Transverse colon (tissue), 4 donors: ENCODE results near the gene RASA4. TPM values are rescaled to one million over a fixed set of nuclear protein-coding genes. Genes with fewer than 3 reads are reported as not detected.
A peak's percentile ranks its signal among the peaks of the same experiment; 100 is the strongest.
"Not testable (repeated sequence)": the region's sequence is repeated elsewhere in the genome, so short reads cannot be mapped to it uniquely, and the experiment has no call there.

Source experiments
- DNase-seq: peaks from one replicate; pipeline ENCODE4 v3.0.0-alpha.2; 2019
- H3K27ac ChIP-seq, 4 donors: fragments of 200-600 bp; sonication (generic); 2 replicates each; pipeline ENCODE4 v1.5.1; 2016 to 2018; ENCODE audit warnings: inconsistent platforms in 4 of 4
- H3K27me3 ChIP-seq: fragments of 200-600 bp; sonication (generic); 2 replicates; pipeline ENCODE4 v1.5.1; 2017; ENCODE audit warnings: inconsistent platforms
- H3K36me3 ChIP-seq, 4 donors: fragments of 200-600 bp; sonication (generic); 2 replicates each; pipeline ENCODE4 v1.5.1; 2017 to 2019; ENCODE audit warnings: inconsistent platforms in 4 of 4
- H3K4me1 ChIP-seq, 4 donors: fragments of 200-600 bp; sonication (generic); 2 replicates each; pipeline ENCODE4 v1.5.1; 2017 to 2020; ENCODE audit warnings: inconsistent platforms in 4 of 4
- H3K4me3 ChIP-seq, 4 donors: fragments of 200-600 bp; sonication (generic); 1 replicate in 1 of 4; 2 replicates in 3 of 4; pipeline versions ENCODE4 v1.5.1 to v1.6.1; 2017 to 2019; ENCODE audit warnings: inconsistent platforms in 4 of 4
- H3K9me3 ChIP-seq, 2 donors: fragments of 200-600 bp; sonication (generic); 2 replicates each; pipeline ENCODE4 v1.5.1; 2017 to 2019; ENCODE audit warnings: inconsistent platforms in 2 of 2
- WGBS, 2 donors: methylation state at CpG; one replicate each; pipeline ENCODE4 v1.1.5; 2018; ENCODE audit warnings: low coverage in 1 of 2; 5-methylcytosine and 5-hydroxymethylcytosine counted together
- in situ Hi-C, 4 donors: fragments of 200-750 bp; cut with MboI; loops; one replicate each; pipeline versions ENCODE4 v1.15.0 to v1.15.1; 2017; ENCODE audit warnings: low sequenced_read_pairs in 3 of 4, low pct_ligation_motif_present in 1 of 4, low pct_unique_long_range_greater_than_20kb in 1 of 4
- intact Hi-C: fragments of 100-400 bp; cut with DNase I; formaldehyde crosslinking; loops from one replicate; pipeline ENCODE4 v1.15.1; 2023; ENCODE audit warnings: low total_unique reads
- total RNA-seq, 4 donors: library from RNA; depleted of rRNA; stranded (reverse); fragments of >200 nt; gene quantifications; one replicate each; pipeline ENCODE4 v1.1.0, GENCODE V29; 2016

RASA4 gene
- total RNA-seq, 4 donors from 2014 or later = 10.9 to 97.3 (median 30.7) TPM

DNA sequence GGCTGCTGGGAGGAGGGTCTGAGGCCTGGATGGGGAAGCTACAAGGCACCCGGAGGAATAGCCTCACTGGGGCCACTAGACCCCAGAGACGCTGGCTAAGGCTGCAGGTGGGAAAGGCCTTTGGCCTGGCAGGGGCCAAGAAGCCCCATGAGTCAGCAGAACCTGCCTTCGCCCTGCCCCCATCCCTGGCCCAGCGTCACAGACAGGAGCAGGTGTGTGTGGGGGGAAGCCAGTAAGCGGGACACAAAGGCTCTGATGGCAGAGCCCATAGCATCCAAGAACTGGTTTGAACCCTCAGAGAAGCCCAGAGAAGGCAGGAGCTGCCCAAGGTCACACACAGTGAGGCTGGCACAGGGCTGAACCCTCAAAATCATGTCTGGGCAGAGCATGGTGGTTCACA lies 9.7 kb downstream of the RASA4 start:
- in situ Hi-C loops, intact Hi-C loops, H3K27ac ChIP-seq, H3K4me3 ChIP-seq, H3K27me3 ChIP-seq, H3K9me3 ChIP-seq, H3K36me3 ChIP-seq, DNase-seq, H3K4me1 ChIP-seq: not testable (repeated sequence)
- no CpG with 5 or more reads among the region's 5 CpGs for WGBS, 2 donors

- intact Hi-C loops, DNase-seq, H3K36me3 ChIP-seq, H3K9me3 ChIP-seq, H3K27ac ChIP-seq, H3K4me3 ChIP-seq, H3K4me1 ChIP-seq, H3K27me3 ChIP-seq, in situ Hi-C loops: not testable (repeated sequence)
- no CpG with 5 or more reads among the region's 19 CpGs for WGBS, 2 donors
Observed at GRCh38 chr7:102604431-102605145, 12.0 kb downstream of the RASA4 start.

GRCh38 chr7:102602317-102602716 lies 14.2 kb downstream of the RASA4 start:
- no CpG with 5 or more reads among the region's 12 CpGs for WGBS, 2 donors
- H3K36me3 ChIP-seq, intact Hi-C loops: not testable (repeated sequence)

GRCh38 chr7:102599699-102600098 lies 16.9 kb downstream of the RASA4 start:
- in situ Hi-C loops, H3K36me3 ChIP-seq, intact Hi-C loops, H3K4me3 ChIP-seq, H3K27ac ChIP-seq, DNase-seq, H3K9me3 ChIP-seq, H3K4me1 ChIP-seq, H3K27me3 ChIP-seq: not testable (repeated sequence)
- WGBS, 2 donors = no CpG with 5 or more reads among the region's 9 CpGs

More at GRCh38 chr7:102602317-102602716, 14.2 kb downstream of the RASA4 start:
- DNase-seq, H3K4me1 ChIP-seq, H3K27ac ChIP-seq, H3K4me3 ChIP-seq, in situ Hi-C loops, H3K9me3 ChIP-seq, H3K27me3 ChIP-seq: not testable (repeated sequence)

GRCh38 chr7:102596036-102596435 lies 20.5 kb downstream of the RASA4 start:
- H3K27me3 ChIP-seq, H3K4me1 ChIP-seq, in situ Hi-C loops, H3K4me3 ChIP-seq, DNase-seq, intact Hi-C loops, H3K27ac ChIP-seq, H3K9me3 ChIP-seq, H3K36me3 ChIP-seq: not testable (repeated sequence)
- no CpG with 5 or more reads among the region's 10 CpGs for WGBS, 2 donors

DNA sequence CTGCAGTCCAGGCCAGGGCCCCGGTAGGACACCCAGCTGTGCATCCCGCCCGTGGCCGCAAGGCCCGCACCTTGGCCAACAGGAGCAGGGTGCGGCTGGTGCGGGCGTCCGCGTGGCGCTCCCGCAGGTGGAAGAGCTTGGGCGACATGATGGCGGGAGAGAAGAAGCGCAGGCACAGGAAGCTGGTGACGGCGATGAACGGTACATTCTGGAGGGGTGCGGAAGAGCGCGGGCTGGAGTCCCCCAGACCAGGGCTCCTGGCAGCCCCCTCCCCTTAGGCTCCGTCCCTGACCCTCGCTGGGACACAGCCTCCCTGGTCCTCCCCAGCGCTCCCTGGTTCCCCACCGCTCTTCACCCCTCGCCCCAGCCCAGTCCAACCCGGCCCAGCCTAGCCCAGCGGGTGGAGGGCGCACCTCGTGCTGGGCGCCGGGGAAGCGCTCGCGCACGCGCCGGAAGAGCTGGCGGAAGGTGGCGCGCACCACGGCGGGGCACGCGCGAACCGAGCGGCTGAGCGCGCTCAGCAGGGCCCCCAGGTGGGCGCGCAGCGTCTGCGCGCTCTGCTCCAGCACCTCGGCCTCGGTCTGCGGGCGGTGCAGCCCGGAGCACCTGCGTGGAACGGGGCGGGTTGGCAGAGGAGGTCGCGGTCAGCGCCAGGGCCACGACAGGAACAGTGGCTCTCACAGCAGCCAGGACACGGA lies 22.8 kb downstream of the RASA4 start:
- H3K27me3 ChIP-seq, DNase-seq, intact Hi-C loops, H3K9me3 ChIP-seq, H3K27ac ChIP-seq, H3K4me3 ChIP-seq, in situ Hi-C loops, H3K36me3 ChIP-seq, H3K4me1 ChIP-seq: not testable (repeated sequence)
- WGBS, 2 donors = no CpG with 5 or more reads among the region's 68 CpGs

- H3K36me3 ChIP-seq, H3K4me3 ChIP-seq, intact Hi-C loops, H3K4me1 ChIP-seq, H3K9me3 ChIP-seq, H3K27ac ChIP-seq, H3K27me3 ChIP-seq, in situ Hi-C loops: not testable (repeated sequence)
- WGBS, 2 donors = 35% methylated on average over 9 of the region's 26 CpGs; no CpG with 5 or more reads in 1 of the 2 donors
- DNase-seq = peak; percentile 73
Observed at GRCh38 chr7:102592477-102593019, 24.0 kb downstream of the RASA4 start.

DNA sequence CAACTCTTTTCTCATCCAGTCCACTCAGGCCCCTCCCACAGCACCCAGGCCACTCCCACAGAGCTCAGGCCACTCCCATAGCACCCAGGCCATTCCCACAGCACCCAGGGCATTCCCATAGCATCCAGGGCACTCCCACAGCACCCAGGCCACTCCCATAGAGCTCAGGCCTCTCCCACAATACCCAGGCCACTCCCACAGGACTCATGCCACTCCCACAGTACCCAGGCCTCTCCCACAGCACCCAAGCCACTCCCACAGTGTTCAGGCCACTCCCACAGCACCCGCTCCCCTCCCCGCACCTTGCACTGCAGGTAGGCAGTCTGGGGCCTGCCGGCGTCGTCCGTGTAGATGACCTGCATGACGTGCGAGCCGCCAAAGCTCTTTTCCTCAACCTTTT lies 26.7 kb downstream of the RASA4 start:
- H3K27ac ChIP-seq, H3K27me3 ChIP-seq, in situ Hi-C loops, DNase-seq, H3K4me3 ChIP-seq, H3K36me3 ChIP-seq, H3K9me3 ChIP-seq, H3K4me1 ChIP-seq, intact Hi-C loops: not testable (repeated sequence)
- no CpG with 5 or more reads among the region's 9 CpGs for WGBS, 2 donors

DNA sequence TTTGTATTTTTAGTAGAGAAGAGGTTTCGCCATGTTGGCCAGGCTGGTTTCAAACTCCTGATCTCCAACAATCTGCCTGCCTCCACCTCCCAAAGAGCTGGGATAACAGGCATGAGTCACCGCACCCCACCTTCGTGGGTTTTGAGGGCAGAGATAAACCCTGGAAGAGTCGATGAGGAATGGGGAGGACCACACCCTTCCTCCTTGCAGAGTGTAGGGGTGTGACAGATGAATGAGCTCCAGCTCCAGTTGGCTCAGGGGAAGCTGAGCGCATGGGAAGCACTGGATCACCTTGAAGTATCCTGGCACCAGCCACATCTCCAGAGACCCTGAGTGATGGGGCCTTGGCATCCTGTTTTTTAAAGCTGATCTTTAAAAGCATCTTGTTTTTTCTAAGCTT lies 33.1 kb downstream of the RASA4 start:
- WGBS, 2 donors = no CpG with 5 or more reads among the region's 5 CpGs
- in situ Hi-C loops, H3K36me3 ChIP-seq, H3K4me3 ChIP-seq, H3K27me3 ChIP-seq, H3K4me1 ChIP-seq, intact Hi-C loops, H3K27ac ChIP-seq, DNase-seq, H3K9me3 ChIP-seq: not testable (repeated sequence)

DNA sequence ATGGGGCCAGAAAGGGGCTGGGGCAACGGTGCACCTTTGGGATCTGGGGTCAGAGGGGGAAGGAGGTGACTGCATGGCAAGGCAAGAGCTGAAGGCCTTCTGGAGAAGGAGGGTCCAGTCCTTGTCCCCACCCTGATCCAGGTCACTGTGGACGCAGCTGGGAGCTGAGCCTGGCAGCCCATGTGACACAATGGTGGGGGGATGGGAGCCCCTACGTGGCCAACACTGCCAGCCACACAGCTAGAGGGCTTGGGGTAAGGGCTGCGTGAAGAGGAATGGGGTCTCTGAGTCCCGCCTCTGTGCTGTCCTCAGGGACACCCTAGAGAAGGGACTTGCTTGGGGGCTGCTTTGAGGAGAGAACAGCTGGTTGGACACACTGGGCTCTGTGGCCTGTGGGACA lies 34.8 kb downstream of the RASA4 start:
- whole genome bisulfite sequencing, 2 donors = no CpG with 5 or more reads among the region's 5 CpGs

DNA sequence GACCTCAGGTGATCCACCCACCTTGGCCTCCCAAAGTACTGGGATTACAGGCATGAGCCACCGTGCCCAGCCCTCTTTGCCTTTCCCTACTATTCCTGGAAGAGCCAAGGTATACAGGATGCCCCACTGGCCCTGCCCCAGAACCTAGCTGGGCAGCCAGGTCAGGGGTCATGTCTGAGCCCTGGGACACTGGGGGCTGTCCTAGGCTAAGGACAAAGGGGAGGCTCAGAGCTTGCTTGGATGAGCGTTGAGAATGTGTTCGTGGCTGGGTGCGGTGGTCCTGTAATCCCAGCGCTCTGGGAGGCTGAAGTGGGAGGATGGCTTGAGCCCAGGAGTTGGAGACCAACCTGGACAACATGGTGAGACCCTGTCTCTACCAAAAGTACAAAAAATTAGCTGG lies 38.1 kb downstream of the RASA4 start:
- intact Hi-C loops, DNase-seq, in situ Hi-C loops, H3K4me1 ChIP-seq, H3K4me3 ChIP-seq, H3K9me3 ChIP-seq, H3K36me3 ChIP-seq, H3K27me3 ChIP-seq, H3K27ac ChIP-seq: not testable (repeated sequence)
- 72% methylated on average over 4 of the region's 5 CpGs; no CpG with 5 or more reads in 1 of the 2 donors for WGBS, 2 donors

More for the DNA sequence above, 34.8 kb downstream of the RASA4 start:
- H3K27ac ChIP-seq, DNase-seq, intact Hi-C loops, H3K9me3 ChIP-seq, H3K27me3 ChIP-seq, H3K36me3 ChIP-seq, H3K4me1 ChIP-seq, H3K4me3 ChIP-seq, in situ Hi-C loops: not testable (repeated sequence)
